Measurements from ENCODE around the gene MACROD2. TPM values are rescaled to one million over a fixed set of nuclear protein-coding genes. Genes with fewer than 3 reads are reported as not detected.

Gene MACROD2
- total RNA-seq, 2 donors from 2014 or later: 0.95 to 4.2 TPM

DNA sequence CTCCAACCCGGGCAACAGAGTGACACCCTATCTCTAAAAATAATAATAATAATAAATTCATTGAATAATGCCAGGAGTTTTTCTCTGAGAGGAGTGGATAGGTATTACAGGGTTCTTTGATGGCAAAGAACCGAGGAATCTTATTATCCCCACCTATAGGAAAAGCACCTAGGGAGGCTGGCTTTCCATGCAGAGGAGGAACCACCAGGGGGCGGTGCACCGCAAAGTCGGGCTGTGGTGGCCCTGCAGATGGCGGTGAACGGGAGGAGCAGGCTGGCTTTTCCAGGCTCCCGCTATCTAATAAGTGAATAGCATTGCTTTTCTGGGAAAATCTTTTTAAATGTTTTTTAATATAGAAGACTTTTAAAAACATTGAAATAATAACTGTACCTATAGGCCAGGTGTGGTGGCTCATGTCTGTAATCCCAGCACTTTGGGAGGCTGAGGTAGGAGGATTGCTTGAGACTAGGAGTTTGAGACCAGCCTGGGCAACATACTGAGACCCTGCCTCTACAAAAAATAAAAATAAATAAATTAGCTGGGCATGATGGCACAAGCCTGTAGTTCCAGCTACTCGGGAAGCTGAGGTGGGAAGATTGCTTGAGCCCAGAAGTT lies 1713.8 kb downstream of the MACROD2 start:
- no peak for ATAC-seq (ENCODE audit: insufficient number of reproducible peaks, low FRiP score, low read depth)

DNA sequence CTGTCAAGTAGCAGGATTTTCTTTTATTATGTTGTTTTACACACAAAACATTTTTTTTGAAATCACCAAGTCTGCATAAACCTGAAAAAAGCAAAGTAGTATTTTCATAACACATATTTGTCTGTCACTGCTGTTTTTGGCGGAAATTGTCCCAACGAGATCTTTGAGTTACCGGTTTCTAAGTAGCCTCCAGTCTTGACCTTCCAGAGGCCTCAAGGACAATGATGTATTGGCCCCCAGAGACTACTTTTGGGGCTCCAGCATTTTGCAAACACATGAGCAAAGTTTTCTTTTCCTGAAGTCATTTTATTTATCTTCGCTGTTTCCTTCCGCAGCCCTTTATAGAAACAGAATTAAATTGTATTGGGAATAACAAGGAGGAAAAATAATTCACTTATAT lies 1715.3 kb downstream of the MACROD2 start:
- no peak for DNase-seq (ENCODE audit: low spot score)
- TF ChIP-seq, protein P1, sequence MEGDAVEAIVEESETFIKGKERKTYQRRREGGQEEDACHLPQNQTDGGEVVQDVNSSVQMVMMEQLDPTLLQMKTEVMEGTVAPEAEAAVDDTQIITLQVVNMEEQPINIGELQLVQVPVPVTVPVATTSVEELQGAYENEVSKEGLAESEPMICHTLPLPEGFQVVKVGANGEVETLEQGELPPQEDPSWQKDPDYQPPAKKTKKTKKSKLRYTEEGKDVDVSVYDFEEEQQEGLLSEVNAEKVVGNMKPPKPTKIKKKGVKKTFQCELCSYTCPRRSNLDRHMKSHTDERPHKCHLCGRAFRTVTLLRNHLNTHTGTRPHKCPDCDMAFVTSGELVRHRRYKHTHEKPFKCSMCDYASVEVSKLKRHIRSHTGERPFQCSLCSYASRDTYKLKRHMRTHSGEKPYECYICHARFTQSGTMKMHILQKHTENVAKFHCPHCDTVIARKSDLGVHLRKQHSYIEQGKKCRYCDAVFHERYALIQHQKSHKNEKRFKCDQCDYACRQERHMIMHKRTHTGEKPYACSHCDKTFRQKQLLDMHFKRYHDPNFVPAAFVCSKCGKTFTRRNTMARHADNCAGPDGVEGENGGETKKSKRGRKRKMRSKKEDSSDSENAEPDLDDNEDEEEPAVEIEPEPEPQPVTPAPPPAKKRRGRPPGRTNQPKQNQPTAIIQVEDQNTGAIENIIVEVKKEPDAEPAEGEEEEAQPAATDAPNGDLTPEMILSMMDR (IDR thresholded peaks at IDR 0.05): no peak

More for the DNA sequence above, 1713.8 kb downstream of the MACROD2 start:
- Histone ChIP-seq H3K27me3 (replicated peaks; ENCODE audit: insufficient read depth) (no peaks in the 10 kb centered on the region), H3K36me3 (no peaks in the 10 kb centered on the region), H3K9me3 (no peaks in the 10 kb centered on the region), H3K4me3 (no peak overlapping the region), H3K4me1 (ENCODE audit: control insufficient read depth in 1 of 2, low read depth in 2 of 2) (no peaks in the 10 kb centered on the region), H3K27ac (no peak overlapping the region)
- TF ChIP-seq, protein P1 (IDR thresholded peaks at IDR 0.05): no peak
- no peak for DNase-seq (ENCODE audit: low spot score)

DNA sequence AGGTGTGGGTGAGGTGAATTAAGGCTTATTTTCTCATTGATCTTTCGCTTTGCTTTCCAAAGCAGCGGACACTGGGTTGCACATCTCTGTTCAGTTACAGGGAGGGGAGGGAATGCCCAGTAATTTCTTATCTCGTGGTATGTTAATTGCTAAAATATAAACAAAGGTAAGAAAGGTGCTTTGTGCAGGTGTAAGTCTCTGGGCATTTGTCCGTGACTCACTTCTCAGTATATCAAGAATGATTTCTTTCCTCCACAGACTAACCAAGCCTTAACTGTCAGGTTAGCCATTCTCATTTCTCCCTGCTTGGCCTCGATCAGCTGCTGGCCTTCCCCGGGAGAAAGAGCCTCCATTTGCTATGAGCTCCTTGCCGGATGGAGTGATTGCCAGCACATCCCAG lies 1715.9 kb downstream of the MACROD2 start:
- H3K36me3 ChIP-seq: no peaks in the 10 kb centered on the region
- no peak overlapping the region for H3K27ac ChIP-seq
- DNase-seq (ENCODE audit: low spot score): no peak
- no peak for ATAC-seq (ENCODE audit: insufficient number of reproducible peaks, low FRiP score, low read depth)
- H3K4me3 ChIP-seq: no peak overlapping the region
- no peaks in the 10 kb centered on the region for H3K27me3 ChIP-seq (replicated peaks; ENCODE audit: insufficient read depth)
- H3K9me3 ChIP-seq: no peaks in the 10 kb centered on the region
- no peaks in the 10 kb centered on the region for H3K4me1 ChIP-seq (ENCODE audit: control insufficient read depth in 1 of 2, low read depth in 2 of 2)
- TF ChIP-seq, protein P1 (IDR thresholded peaks at IDR 0.05): no peak

More for the DNA sequence above, 1715.3 kb downstream of the MACROD2 start:
- Histone ChIP-seq H3K36me3 (no peaks in the 10 kb centered on the region), H3K9me3 (no peaks in the 10 kb centered on the region), H3K27me3 (replicated peaks; ENCODE audit: insufficient read depth) (no peaks in the 10 kb centered on the region), H3K27ac (no peak overlapping the region), H3K4me3 (no peak overlapping the region), H3K4me1 (ENCODE audit: control insufficient read depth in 1 of 2, low read depth in 2 of 2) (no peaks in the 10 kb centered on the region)
- no peak for ATAC-seq (ENCODE audit: insufficient number of reproducible peaks, low FRiP score, low read depth)

DNA sequence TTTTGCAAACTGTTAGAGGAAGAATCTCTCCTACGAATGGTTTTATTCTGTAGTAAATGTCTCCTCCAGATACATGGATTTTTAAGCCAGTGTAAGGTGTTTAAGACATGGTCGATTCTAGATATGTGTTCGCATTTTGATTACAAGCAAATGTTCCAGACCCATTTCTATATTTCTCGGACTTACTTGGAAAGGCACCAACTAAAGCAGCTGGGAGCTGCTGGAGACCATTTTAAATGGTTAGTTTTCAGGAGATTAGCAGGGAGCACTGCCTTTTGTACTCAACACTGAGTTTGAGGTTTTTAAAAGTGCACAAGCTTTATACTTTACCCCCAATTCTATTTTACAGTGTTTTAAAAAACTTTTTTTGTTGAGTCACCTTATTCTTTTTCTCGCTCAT lies 1720.9 kb downstream of the MACROD2 start:
- ATAC-seq (ENCODE audit: insufficient number of reproducible peaks, low FRiP score, low read depth) (no peak), DNase-seq (ENCODE audit: low spot score) (no peak)
- H3K4me3 ChIP-seq: no peak overlapping the region
- no peaks in the 10 kb centered on the region for H3K9me3 ChIP-seq
- H3K4me1 ChIP-seq (ENCODE audit: control insufficient read depth in 1 of 2, low read depth in 2 of 2): no peaks in the 10 kb centered on the region
- no peaks in the 10 kb centered on the region for H3K36me3 ChIP-seq
- TF ChIP-seq, protein P1 (IDR thresholded peaks at IDR 0.05): no peak
- no peaks in the 10 kb centered on the region for H3K27me3 ChIP-seq (replicated peaks; ENCODE audit: insufficient read depth)
- no peak overlapping the region for H3K27ac ChIP-seq

DNA sequence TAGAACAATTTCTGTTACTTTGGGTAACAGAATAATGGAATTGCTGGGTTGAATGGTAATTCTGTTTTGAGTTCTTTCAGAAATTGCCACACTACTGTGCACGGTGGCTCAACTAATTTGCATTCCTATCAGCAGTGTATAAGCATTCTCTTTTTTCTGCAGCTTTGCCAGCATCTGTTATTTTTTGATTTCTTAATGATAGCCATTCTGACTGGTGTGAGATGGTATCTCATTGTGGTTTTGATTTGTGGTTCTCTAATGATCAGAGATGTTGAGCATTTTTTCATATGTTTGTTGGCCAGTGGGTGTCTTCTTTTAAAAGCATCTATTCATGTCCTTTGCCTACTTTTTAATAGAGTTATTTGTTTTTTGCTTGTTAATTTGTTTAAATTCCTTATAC lies 1731.1 kb downstream of the MACROD2 start:
- DNase-seq (ENCODE audit: low spot score): no peak
- H3K36me3 ChIP-seq: no peaks in the 10 kb centered on the region
- no peaks in the 10 kb centered on the region for H3K27me3 ChIP-seq (replicated peaks; ENCODE audit: insufficient read depth)
- TF ChIP-seq, protein P1 (IDR thresholded peaks at IDR 0.05): no peak
- peaks cover 3% of the 10 kb centered on the region for H3K9me3 ChIP-seq
- ATAC-seq (ENCODE audit: insufficient number of reproducible peaks, low FRiP score, low read depth): no peak
- H3K27ac ChIP-seq: no peak overlapping the region
- no peak overlapping the region for H3K4me3 ChIP-seq
- H3K4me1 ChIP-seq (ENCODE audit: control insufficient read depth in 1 of 2, low read depth in 2 of 2): no peaks in the 10 kb centered on the region
